Left kidney (tissue), 2 donors: ENCODE data around the gene TMEM220. TPM values are rescaled to one million over a fixed set of nuclear protein-coding genes. Genes with fewer than 3 reads are reported as not detected.

Source experiments
- DNase-seq: peaks from one replicate; pipeline ENCODE4 v3.0.0-alpha.2; 2013
- polyA plus RNA-seq: library from polyadenylated mRNA; unstranded; fragments of 120-200 nt; gene quantifications from one replicate; pipeline ENCODE4 v1.2.1, GENCODE V29; 2013; ENCODE audit not compliant: insufficient read length

TMEM220 gene
- polyA plus RNA-seq, 1 donor, result 14.5 TPM

DNA sequence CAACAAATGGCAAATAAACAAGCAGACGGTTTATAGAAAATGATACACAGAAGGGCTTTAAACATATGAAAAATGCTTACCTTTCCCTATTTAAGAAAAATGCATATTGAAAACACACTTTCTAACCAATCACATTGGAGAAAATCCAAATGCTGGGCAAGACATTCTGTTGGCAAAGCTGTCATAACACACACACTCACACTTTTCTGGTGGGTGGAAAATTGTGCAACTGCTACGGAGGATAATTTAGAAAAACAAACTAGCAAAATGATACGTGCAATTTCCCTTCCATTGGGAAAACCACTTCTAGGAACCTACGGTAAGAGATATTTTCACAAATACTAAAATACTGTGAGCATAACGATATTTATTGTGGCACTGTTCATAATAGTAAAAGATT lies 62.9 kb downstream of the TMEM220 start:
- no peak for DNase-seq

GRCh38 chr17:10664571-10664970 lies 65.3 kb downstream of the TMEM220 start:
- no peak for DNase-seq

Other genes with a start within 250 kb of the TMEM220 start
- 0.05 TPM for gene MYH1, start 211.5 kb downstream of the TMEM220 start, polyA plus RNA-seq
- gene MYH2, start 180.4 kb downstream of the TMEM220 start, polyA plus RNA-seq, result 0.03 TPM
- gene MYH3, start 72.7 kb downstream of the TMEM220 start, polyA plus RNA-seq, result 6.4 TPM
- 41.2 TPM for gene SCO1, start 32.5 kb downstream of the TMEM220 start, polyA plus RNA-seq
- 14.3 TPM for gene ADPRM, start 32.4 kb downstream of the TMEM220 start, polyA plus RNA-seq
- gene TMEM238L, start 74.1 kb upstream of the TMEM220 start, polyA plus RNA-seq, result 3.3 TPM
- 0.07 TPM for gene PIRT, start 108.1 kb upstream of the TMEM220 start, polyA plus RNA-seq